OCI-LY3 (cell line): ENCODE measurements around the gene ISG20L2.

ENCODE experiments used
- CTCF ChIP-seq: fragments of 200-600, 300-600 bp; sonication (generic); IDR thresholded peaks from 2 replicates; pipeline ENCODE4 v1.5.1; 2014; ENCODE audit warnings: antibody characterized with exemption, low read length, low read depth
- EZH2phosphoT487 ChIP-seq: fragments of 200-600 bp; shearing (Covaris generic); IDR thresholded peaks from 2 replicates; pipeline ENCODE4 v1.6.1; 2018; ENCODE audit warnings: antibody characterized with exemption, mixed run types, low read depth

- TF ChIP-seq CTCF = no peak
- no peak for TF ChIP-seq EZH2phosphoT487
Observed at GRCh38 chr1:156703336-156703735, 25.2 kb downstream of the ISG20L2 start.
